ENCODE measurements around the gene WNK4.
"Not testable (repeated sequence)": the region's sequence is repeated elsewhere in the genome, so short reads cannot be mapped to it uniquely, and the experiment has no call there.

WNK4 gene

GRCh38 chr17:42779936-42780850 is at the start of gene WNK4:
Gene WNK4, plus strand, starts transcription at chr17:42780610. Its CDS starts 89 bp downstream, at chr17:42780699.
- no peak for TF ChIP-seq CTCF (IDR thresholded peaks at IDR 0.05)
- H3K9ac ChIP-seq = no peak within 1 kb of the TSS
- peaks cover 1% of the 10 kb centered on the region for H3K27me3 ChIP-seq (ENCODE audit: control insufficient read depth, insufficient read depth, low read length)
- peak within 1 kb of the TSS; percentile 60 for H2AFZ ChIP-seq
- H3K4me3 ChIP-seq (ENCODE audit: low read depth, low read length) = no peak within 1 kb of the TSS
- H3K36me3 ChIP-seq (ENCODE audit: control insufficient read depth, insufficient read depth, low read length) = no peaks in the 10 kb centered on the region
- no peak within 1 kb of the TSS for H3K4me2 ChIP-seq (ENCODE audit: low read length)
- H3K9me3 ChIP-seq (ENCODE audit: control insufficient read depth, low read length) = no peaks in the 10 kb centered on the region
- H3K4me1 ChIP-seq = no peaks in the 10 kb centered on the region
- H3K27ac ChIP-seq = no peak within 1 kb of the TSS
- no peaks in the 10 kb centered on the region for H3K79me2 ChIP-seq

- TF ChIP-seq CTCF (IDR thresholded peaks at IDR 0.05) = no peak
- peaks cover 8% of the 10 kb centered on the region for H3K4me1 ChIP-seq
- no peak overlapping the region for H3K4me2 ChIP-seq (ENCODE audit: low read length)
- no peaks in the 10 kb centered on the region for H3K9me3 ChIP-seq (ENCODE audit: control insufficient read depth, low read length)
- no peaks in the 10 kb centered on the region for H3K27me3 ChIP-seq (ENCODE audit: control insufficient read depth, insufficient read depth, low read length)
- no peaks in the 10 kb centered on the region for H3K36me3 ChIP-seq (ENCODE audit: control insufficient read depth, insufficient read depth, low read length)
- H3K79me2 ChIP-seq = peaks cover 49% of the 10 kb centered on the region
- H3K4me3 ChIP-seq (ENCODE audit: low read depth, low read length) = no peak overlapping the region
- no peak overlapping the region for H2AFZ ChIP-seq
- H3K9ac ChIP-seq = no peak overlapping the region
- no peak overlapping the region for H3K27ac ChIP-seq
These were observed 39.7 kb upstream of the WNK4 start for GRCh38 chr17:42740699-42741098.

- not testable (repeated sequence) for H3K9ac ChIP-seq, H3K27ac ChIP-seq, H2AFZ ChIP-seq
These were observed 37.5 kb upstream of the WNK4 start for GRCh38 chr17:42742916-42743315.

GRCh38 chr17:42743595-42744282 is 36.7 kb upstream of the WNK4 start:
- peak overlapping the region; percentile 86 for H3K4me2 ChIP-seq (ENCODE audit: low read length)
- no peak for TF ChIP-seq CTCF (IDR thresholded peaks at IDR 0.05)
- H3K36me3 ChIP-seq (ENCODE audit: control insufficient read depth, insufficient read depth, low read length) = no peaks in the 10 kb centered on the region
- H3K4me3 ChIP-seq (ENCODE audit: low read depth, low read length) = peak overlapping the region; percentile 90
- H2AFZ ChIP-seq = peak overlapping the region; percentile 90
- H3K27ac ChIP-seq = peak overlapping the region; percentile 86
- H3K9me3 ChIP-seq (ENCODE audit: control insufficient read depth, low read length) = no peaks in the 10 kb centered on the region
- H3K79me2 ChIP-seq = peaks cover 37% of the 10 kb centered on the region
- no peaks in the 10 kb centered on the region for H3K27me3 ChIP-seq (ENCODE audit: control insufficient read depth, insufficient read depth, low read length)
- H3K9ac ChIP-seq = no peak overlapping the region
- H3K4me1 ChIP-seq = peaks cover 8% of the 10 kb centered on the region

More at GRCh38 chr17:42742916-42743315, 37.5 kb upstream of the WNK4 start:
- H3K4me1 ChIP-seq; H3K9me3 ChIP-seq (ENCODE audit: control insufficient read depth, low read length); H3K27me3 ChIP-seq (ENCODE audit: control insufficient read depth, insufficient read depth, low read length); H3K36me3 ChIP-seq (ENCODE audit: control insufficient read depth, insufficient read depth, low read length); H3K4me3 ChIP-seq (ENCODE audit: low read depth, low read length); H3K4me2 ChIP-seq (ENCODE audit: low read length): not testable (repeated sequence)
- peaks cover 37% of the 10 kb centered on the region for H3K79me2 ChIP-seq

GRCh38 chr17:42744283-42744805 is 36.1 kb upstream of the WNK4 start:
- Histone ChIP-seq H3K27ac (peak overlapping the region; percentile 86), H3K4me2 (ENCODE audit: low read length) (peak overlapping the region; percentile 86), H3K27me3 (ENCODE audit: control insufficient read depth, insufficient read depth, low read length) (no peaks in the 10 kb centered on the region), H3K36me3 (ENCODE audit: control insufficient read depth, insufficient read depth, low read length) (no peaks in the 10 kb centered on the region), H3K4me3 (ENCODE audit: low read depth, low read length) (peak overlapping the region; percentile 90), H2AFZ (peak overlapping the region; percentile 90), H3K9ac (peak overlapping the region; percentile 57), H3K79me2 (peaks cover 33% of the 10 kb centered on the region), H3K4me1 (peaks cover 8% of the 10 kb centered on the region), H3K9me3 (ENCODE audit: control insufficient read depth, low read length) (no peaks in the 10 kb centered on the region)
- TF ChIP-seq CTCF (IDR thresholded peaks at IDR 0.05) = peak; percentile 16

Data from parathyroid adenoma (tissue), 2 donors.